Spinal cord (tissue), 10 donors: ENCODE results near the gene NEU2. TPM values are rescaled to one million over a fixed set of nuclear protein-coding genes. Genes with fewer than 3 reads are reported as not detected.

ENCODE experiments used
- DNase-seq, 6 donors: peaks; one replicate each; pipeline versions ENCODE4 v3.0.0 to v3.0.0-alpha.2; 2013 to 2015; ENCODE audit warnings: low spot score in 6 of 6, low read depth in 4 of 6
- H3K27ac ChIP-seq: one replicate; pipeline ENCODE4 v1.5.1; 2013; ENCODE audit warnings: low read depth, low read length, control low read depth
- H3K27me3 ChIP-seq: one replicate; pipeline ENCODE4 v1.6.1; 2013; ENCODE audit warnings: low read length; ENCODE audit not compliant: control insufficient read depth, insufficient read depth
- H3K36me3 ChIP-seq: one replicate; pipeline ENCODE4 v1.6.1; 2013; ENCODE audit warnings: low read length; ENCODE audit not compliant: control insufficient read depth, insufficient read depth
- H3K4me1 ChIP-seq: one replicate; pipeline ENCODE4 v1.6.1; 2013; ENCODE audit warnings: low read length; ENCODE audit not compliant: control insufficient read depth, insufficient read depth
- H3K4me3 ChIP-seq: one replicate; pipeline ENCODE4 v1.5.1; 2013; ENCODE audit warnings: low read depth, low read length, control low read depth
- H3K9me3 ChIP-seq: one replicate; pipeline ENCODE4 v1.6.1; 2013; ENCODE audit warnings: low read length; ENCODE audit not compliant: control insufficient read depth, insufficient read depth
- WGBS: methylation state at CpG from one replicate; pipeline ENCODE4 v1.1.5; 2013; ENCODE audit warnings: missing lambda C conversion rate; ENCODE audit not compliant: insufficient coverage; 5-methylcytosine and 5-hydroxymethylcytosine counted together
- polyA plus RNA-seq, 2 donors: library from polyadenylated mRNA; unstranded; fragments of 120-200 nt; gene quantifications; one replicate each; pipeline ENCODE4 v1.2.1, GENCODE V29; 2013; ENCODE audit not compliant: insufficient read length in 2 of 2
- total RNA-seq, 2 donors: library from RNA; depleted of rRNA in 1 of 2; stranded (reverse); fragments of 120-200 nt in 1 of 2; fragments of >200 nt in 1 of 2; gene quantifications; one replicate each; pipeline versions ENCODE4 v1.2.3 to v1.2.4, GENCODE V29; 2013 to 2014
- donor health status: healthy.

NEU2 gene
- total and polyA plus RNA-seq, 4 donors: not detected

GRCh38 chr2:233031556-233032500 lies 644 bp upstream of the NEU2 start:
- Histone ChIP-seq H3K27me3 (no peaks in the 10 kb centered on the region), H3K27ac (no peak overlapping the region), H3K4me1 (peaks cover 15% of the 10 kb centered on the region), H3K4me3 (no peak overlapping the region), H3K36me3 (no peaks in the 10 kb centered on the region), H3K9me3 (no peaks in the 10 kb centered on the region)
- DNase-seq: no peak
- 50% methylated on average over 17 of the region's 27 CpGs for WGBS

- Histone ChIP-seq H3K9me3 (peaks cover 2% of the 10 kb centered on the region), H3K27ac (no peak overlapping the region), H3K27me3 (no peaks in the 10 kb centered on the region), H3K36me3 (no peaks in the 10 kb centered on the region), H3K4me1 (peaks cover 15% of the 10 kb centered on the region), H3K4me3 (no peak overlapping the region)
- WGBS: 99% methylated on average over 6 of the region's 9 CpGs
- no peak for DNase-seq
Observed at GRCh38 chr2:233033672-233034071, 1.2 kb downstream of the NEU2 start.

DNA sequence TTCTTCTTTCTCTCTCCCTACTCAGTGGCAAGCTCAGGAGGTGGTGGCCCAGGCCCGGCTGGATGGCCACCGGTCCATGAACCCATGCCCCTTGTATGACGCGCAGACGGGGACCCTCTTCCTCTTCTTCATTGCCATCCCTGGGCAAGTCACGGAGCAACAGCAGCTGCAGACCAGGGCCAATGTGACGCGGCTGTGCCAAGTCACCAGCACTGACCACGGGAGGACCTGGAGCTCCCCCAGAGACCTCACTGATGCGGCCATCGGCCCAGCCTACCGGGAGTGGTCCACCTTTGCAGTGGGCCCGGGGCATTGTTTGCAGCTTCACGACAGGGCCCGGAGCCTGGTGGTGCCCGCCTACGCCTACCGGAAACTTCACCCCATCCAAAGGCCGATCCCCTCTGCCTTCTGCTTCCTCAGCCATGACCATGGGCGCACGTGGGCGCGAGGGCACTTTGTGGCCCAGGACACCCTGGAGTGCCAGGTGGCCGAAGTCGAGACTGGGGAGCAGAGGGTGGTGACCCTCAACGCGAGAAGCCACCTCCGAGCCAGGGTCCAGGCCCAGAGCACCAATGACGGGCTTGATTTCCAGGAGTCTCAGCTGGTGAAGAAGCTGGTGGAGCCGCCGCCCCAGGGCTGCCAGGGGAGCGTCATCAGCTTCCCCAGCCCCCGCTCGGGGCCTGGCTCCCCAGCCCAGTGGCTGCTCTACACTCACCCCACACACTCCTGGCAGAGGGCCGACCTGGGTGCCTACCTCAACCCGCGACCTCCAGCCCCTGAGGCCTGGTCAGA lies 1.8 kb downstream of the NEU2 start:
- no peak overlapping the region for H3K4me3 ChIP-seq
- no peak overlapping the region for H3K27ac ChIP-seq
- H3K4me1 ChIP-seq: peaks cover 15% of the 10 kb centered on the region
- WGBS: 97% methylated on average over 35 of the region's 37 CpGs
- H3K36me3 ChIP-seq: no peaks in the 10 kb centered on the region
- H3K9me3 ChIP-seq: peaks cover 2% of the 10 kb centered on the region
- DNase-seq: no peak
- no peaks in the 10 kb centered on the region for H3K27me3 ChIP-seq

DNA sequence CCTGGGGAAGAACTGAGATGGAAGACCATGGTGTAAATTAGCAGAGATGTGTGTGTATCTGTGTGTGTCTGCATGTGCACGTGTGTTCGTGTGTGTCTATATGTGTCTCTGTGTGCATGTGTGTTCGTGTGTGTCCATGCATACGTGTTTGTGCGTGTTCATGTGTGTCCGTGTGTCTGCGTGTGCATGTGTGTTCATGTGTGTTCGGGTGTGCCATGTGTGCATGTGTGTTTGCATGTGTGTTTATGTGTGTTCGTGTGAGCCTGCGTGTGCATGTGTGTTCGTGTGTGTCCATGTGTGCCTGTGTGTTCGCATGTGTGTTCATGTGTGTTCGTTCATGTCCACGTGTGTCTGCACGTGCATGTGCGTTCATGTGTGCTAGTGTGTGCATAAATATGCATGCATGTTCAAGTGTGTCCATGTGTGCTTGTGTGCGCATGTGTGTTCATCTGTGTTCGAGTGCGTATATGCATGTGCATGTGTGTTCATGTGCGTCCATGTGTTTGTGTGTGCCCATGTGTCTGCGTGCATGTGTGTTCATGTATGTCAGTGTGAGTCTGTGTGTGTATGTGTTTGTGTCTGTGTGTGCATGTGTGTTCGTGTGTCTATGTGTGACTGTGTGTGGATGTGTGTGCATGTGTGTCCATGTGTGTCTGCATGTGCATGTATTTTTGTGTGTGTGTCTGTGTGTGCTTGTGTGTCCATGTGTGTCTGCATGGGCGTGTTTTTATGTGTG lies 3.1 kb downstream of the NEU2 start:
- no peak for DNase-seq
- Histone ChIP-seq H3K4me1 (peaks cover 15% of the 10 kb centered on the region), H3K36me3 (no peaks in the 10 kb centered on the region), H3K27me3 (no peaks in the 10 kb centered on the region), H3K27ac (no peak overlapping the region), H3K9me3 (peaks cover 2% of the 10 kb centered on the region), H3K4me3 (no peak overlapping the region)
- whole genome bisulfite sequencing: 96% methylated on average over 23 of the region's 23 CpGs

DNA sequence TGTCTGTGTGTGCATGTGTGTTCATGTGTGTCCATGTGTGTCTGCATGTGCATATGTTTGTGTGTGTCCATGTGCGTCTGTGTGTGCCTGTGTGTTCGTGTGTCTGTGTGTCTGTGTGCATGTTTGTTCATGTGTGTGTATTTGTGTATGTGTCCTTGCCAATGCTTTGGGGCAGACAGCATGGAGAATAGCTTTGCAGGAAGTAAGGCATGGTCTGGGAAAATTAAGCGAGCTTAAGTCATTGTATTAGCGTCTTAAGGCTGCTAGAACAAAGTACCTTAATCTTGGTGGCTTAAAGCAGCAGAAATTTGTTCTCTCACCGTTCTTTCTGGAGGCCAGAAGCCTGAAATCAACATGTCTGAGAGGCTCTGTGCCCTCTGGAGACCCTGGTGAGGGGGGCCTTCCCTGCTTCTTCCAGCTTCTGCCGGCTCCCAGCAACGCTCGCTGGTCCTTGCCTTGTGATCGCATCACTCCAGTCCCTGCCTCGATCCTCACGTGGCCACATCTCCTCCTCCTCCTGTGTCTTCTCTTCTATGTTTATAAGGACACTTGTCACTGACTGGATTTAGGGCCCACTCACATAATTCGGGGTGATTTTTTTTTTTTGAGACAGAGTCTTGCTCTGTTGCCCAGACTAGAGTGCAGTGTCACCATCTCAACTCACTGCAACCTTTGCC lies 3.8 kb downstream of the NEU2 start:
- peaks cover 14% of the 10 kb centered on the region for H3K4me1 ChIP-seq
- 69% methylated on average over 12 of the region's 12 CpGs for WGBS
- no peak overlapping the region for H3K27ac ChIP-seq
- H3K27me3 ChIP-seq: no peaks in the 10 kb centered on the region
- H3K4me3 ChIP-seq: no peak overlapping the region
- peaks cover 2% of the 10 kb centered on the region for H3K9me3 ChIP-seq
- DNase-seq: no peak
- no peaks in the 10 kb centered on the region for H3K36me3 ChIP-seq

- WGBS: no CpG with 5 or more reads among the region's 2 CpGs
- H3K4me1 ChIP-seq: peaks cover 7% of the 10 kb centered on the region
- H3K9me3 ChIP-seq: peaks cover 2% of the 10 kb centered on the region
- no peaks in the 10 kb centered on the region for H3K27me3 ChIP-seq
- no peaks in the 10 kb centered on the region for H3K36me3 ChIP-seq
- H3K4me3 ChIP-seq: no peak overlapping the region
- no peak for DNase-seq
- H3K27ac ChIP-seq: no peak overlapping the region
Observed at GRCh38 chr2:233037078-233037477, 4.6 kb downstream of the NEU2 start.

DNA sequence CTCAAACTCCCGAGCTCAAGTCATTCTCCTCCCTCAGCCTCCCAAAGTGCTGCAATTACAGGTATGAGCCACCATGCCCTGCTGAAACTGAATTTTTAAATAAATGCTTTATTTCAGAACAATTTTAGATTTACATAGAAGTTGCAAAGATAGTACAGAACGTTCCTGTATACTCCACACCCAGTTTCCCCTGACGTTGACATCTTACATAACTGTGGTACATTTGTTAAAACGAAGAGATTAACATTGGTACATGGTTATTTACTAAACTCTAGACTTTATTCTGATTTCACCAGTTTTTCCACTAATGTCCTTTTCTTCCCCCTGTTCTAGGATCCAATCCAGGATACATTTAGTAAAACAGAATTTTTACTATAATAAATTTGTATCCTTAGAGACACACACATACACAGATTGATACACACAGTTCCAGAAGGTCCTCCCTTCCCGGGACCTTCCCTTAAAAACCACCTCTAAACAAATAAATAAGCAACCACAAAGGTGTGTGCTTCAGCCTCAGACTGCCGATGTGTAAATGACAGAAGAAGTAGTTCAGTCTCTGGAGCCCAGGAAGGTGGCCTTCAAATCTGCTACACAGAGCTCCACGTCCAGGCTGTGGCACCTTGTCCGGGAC lies 6.9 kb downstream of the NEU2 start:
- 95% methylated on average over 4 of the region's 8 CpGs for WGBS

GRCh38 chr2:233039846-233040530 lies 7.5 kb downstream of the NEU2 start:
- H3K36me3 ChIP-seq: no peaks in the 10 kb centered on the region
- no peaks in the 10 kb centered on the region for H3K27me3 ChIP-seq
- DNase-seq: no peak
- no peaks in the 10 kb centered on the region for H3K4me1 ChIP-seq
- H3K27ac ChIP-seq: no peak overlapping the region
- peaks cover 2% of the 10 kb centered on the region for H3K9me3 ChIP-seq
- 92% methylated on average over 2 of the region's 10 CpGs for WGBS
- H3K4me3 ChIP-seq: no peak overlapping the region

More for the DNA sequence above, 6.9 kb downstream of the NEU2 start:
- H3K27ac ChIP-seq: no peak overlapping the region
- no peaks in the 10 kb centered on the region for H3K27me3 ChIP-seq
- no peaks in the 10 kb centered on the region for H3K36me3 ChIP-seq
- DNase-seq: no peak
- H3K4me1 ChIP-seq: no peaks in the 10 kb centered on the region
- peaks cover 2% of the 10 kb centered on the region for H3K9me3 ChIP-seq
- no peak overlapping the region for H3K4me3 ChIP-seq
